CD4-positive, alpha-beta T cell (primary cell): ENCODE data around the gene ARID1B. TPM values are rescaled to one million over a fixed set of nuclear protein-coding genes. Genes with fewer than 3 reads are reported as not detected.

Source experiments
- ATAC-seq: fragments of 200-7000 bp; cut with Tn5 transposase; one replicate; pipeline ENCODE4 v1.10.0; 2022; ENCODE audit warnings: mild to moderate bottlenecking; ENCODE audit not compliant: poor library complexity
- CTCF ChIA-PET: fragments of 350-600 bp; sonication (Branson Sonifier 250); formaldehyde crosslinking; loops from one replicate; lab custom pipeline; 2021; ENCODE audit warnings: antibody characterized with exemption, inconsistent platforms; lab: Charles Lee
- POLR2A ChIA-PET: fragments of 350-600 bp; sonication (Branson Sonifier 250); formaldehyde crosslinking; loops from one replicate; lab custom pipeline; 2021; ENCODE audit warnings: antibody characterized with exemption, inconsistent platforms; lab: Charles Lee
- DNase-seq, 14 experiments: peaks; one replicate each; pipeline ENCODE4 v3.0.0-alpha.2; 2013 to 2020; ENCODE audit warnings: mixed read lengths in 2 of 14
- H3K27ac ChIP-seq, 2 donors: one replicate each; pipeline versions ENCODE4 v1.5.1 to v1.7.0; 2013; ENCODE audit warnings: low read length in 2 of 2, low read depth in 1 of 2, mild to moderate bottlenecking in 1 of 2
- H3K27me3 ChIP-seq, 2 experiments: 1 replicate in 1 of 2; 2 replicates in 1 of 2; pipeline versions ENCODE4 v1.6.1 to v1.7.0; 2013; ENCODE audit warnings: low read length in 2 of 2, control low read depth in 1 of 2, mild to moderate bottlenecking in 1 of 2, moderate library complexity in 1 of 2; ENCODE audit not compliant: insufficient read depth in 2 of 2, control insufficient read depth in 1 of 2
- H3K36me3 ChIP-seq: one replicate; pipeline ENCODE4 v1.6.1; 2013; ENCODE audit warnings: low read length, control low read depth; ENCODE audit not compliant: insufficient read depth
- H3K4me1 ChIP-seq: one replicate; pipeline ENCODE4 v1.6.1; 2013; ENCODE audit warnings: low read length, control low read depth; ENCODE audit not compliant: insufficient read depth
- H3K4me3 ChIP-seq: one replicate; pipeline ENCODE4 v1.5.1; 2013; ENCODE audit warnings: mild to moderate bottlenecking, low read length, moderate library complexity
- H3K9me3 ChIP-seq, 2 experiments: 1 replicate in 1 of 2; 2 replicates in 1 of 2; pipeline versions ENCODE4 v1.6.1 to v1.7.0; 2013; ENCODE audit warnings: low read length in 2 of 2, mild to moderate bottlenecking in 2 of 2, control low read depth in 1 of 2, moderate library complexity in 1 of 2; ENCODE audit not compliant: control insufficient read depth in 1 of 2, insufficient read depth in 1 of 2
- H3K27ac Mint-ChIP-seq: one replicate; pipeline ENCODE4 v1.8.0; 2020; ENCODE audit warnings: mixed read lengths
- H3K27me3 Mint-ChIP-seq: one replicate; pipeline ENCODE4 v1.8.0; 2021; ENCODE audit warnings: mixed read lengths
- H3K36me3 Mint-ChIP-seq: one replicate; pipeline ENCODE4 v1.8.0; 2021; ENCODE audit warnings: low read depth, mixed read lengths
- H3K4me1 Mint-ChIP-seq: one replicate; pipeline ENCODE4 v1.8.0; 2021; ENCODE audit warnings: low read depth, mixed read lengths
- H3K4me3 Mint-ChIP-seq: one replicate; pipeline ENCODE4 v1.8.0; 2020; ENCODE audit warnings: mild to moderate bottlenecking, mixed read lengths
- H3K9me3 Mint-ChIP-seq: one replicate; pipeline ENCODE4 v1.8.0; 2020; ENCODE audit warnings: mixed read lengths
- intact Hi-C, 2 experiments: fragments of 100-400 bp; cut with DNase I in 1 of 2; cut with micrococcal nuclease in 1 of 2; formaldehyde crosslinking; loops; one replicate each; pipeline versions ENCODE4 v1.15.1 to v1.9.0; 2023 to 2025; cut with DNase I, micrococcal nuclease
- total RNA-seq, 174 experiments: library from RNA in 2 of 174; stranded (reverse) in 2 of 174; gene quantifications; one replicate each; pipeline ENCODE4 v1.2.3 and lab custom pipeline; 2021 to 2026
- TF ChIP-seq, protein P1 (sequence below): fragments of 200-600 bp; IDR thresholded peaks from one replicate; pipeline ENCODE4 v1.8.0; 2022; ENCODE audit warnings: antibody characterized with exemption, mild to moderate bottlenecking

ARID1B gene
- total RNA-seq, 2 experiments from 2014 or later: 120 to 125 TPM

GRCh38 chr6:156899071-156899470 lies 121.9 kb downstream of the ARID1B start:
- Mint-ChIP-seq H3K36me3 (peaks cover 26% of the 10 kb centered on the region), H3K9me3 (no peaks in the 10 kb centered on the region), H3K4me1 (peaks cover 81% of the 10 kb centered on the region), H3K4me3 (no peak overlapping the region), H3K27ac (no peak overlapping the region), H3K27me3 (no peaks in the 10 kb centered on the region)
- ChIA-PET CTCF (no interaction called here), POLR2A (no interaction called here)
- peaks cover 34% of the 10 kb centered on the region for H3K4me1 ChIP-seq
- ATAC-seq (no peak), DNase-seq (no peak)
- no peaks in the 10 kb centered on the region for H3K27me3 ChIP-seq
- intact Hi-C loops: no loop called here
- H3K9me3 ChIP-seq: no peaks in the 10 kb centered on the region
- no peak overlapping the region for H3K27ac ChIP-seq
- TF ChIP-seq, protein P1, sequence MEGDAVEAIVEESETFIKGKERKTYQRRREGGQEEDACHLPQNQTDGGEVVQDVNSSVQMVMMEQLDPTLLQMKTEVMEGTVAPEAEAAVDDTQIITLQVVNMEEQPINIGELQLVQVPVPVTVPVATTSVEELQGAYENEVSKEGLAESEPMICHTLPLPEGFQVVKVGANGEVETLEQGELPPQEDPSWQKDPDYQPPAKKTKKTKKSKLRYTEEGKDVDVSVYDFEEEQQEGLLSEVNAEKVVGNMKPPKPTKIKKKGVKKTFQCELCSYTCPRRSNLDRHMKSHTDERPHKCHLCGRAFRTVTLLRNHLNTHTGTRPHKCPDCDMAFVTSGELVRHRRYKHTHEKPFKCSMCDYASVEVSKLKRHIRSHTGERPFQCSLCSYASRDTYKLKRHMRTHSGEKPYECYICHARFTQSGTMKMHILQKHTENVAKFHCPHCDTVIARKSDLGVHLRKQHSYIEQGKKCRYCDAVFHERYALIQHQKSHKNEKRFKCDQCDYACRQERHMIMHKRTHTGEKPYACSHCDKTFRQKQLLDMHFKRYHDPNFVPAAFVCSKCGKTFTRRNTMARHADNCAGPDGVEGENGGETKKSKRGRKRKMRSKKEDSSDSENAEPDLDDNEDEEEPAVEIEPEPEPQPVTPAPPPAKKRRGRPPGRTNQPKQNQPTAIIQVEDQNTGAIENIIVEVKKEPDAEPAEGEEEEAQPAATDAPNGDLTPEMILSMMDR: no peak
- H3K36me3 ChIP-seq: peaks cover 5% of the 10 kb centered on the region
- no peak overlapping the region for H3K4me3 ChIP-seq

DNA sequence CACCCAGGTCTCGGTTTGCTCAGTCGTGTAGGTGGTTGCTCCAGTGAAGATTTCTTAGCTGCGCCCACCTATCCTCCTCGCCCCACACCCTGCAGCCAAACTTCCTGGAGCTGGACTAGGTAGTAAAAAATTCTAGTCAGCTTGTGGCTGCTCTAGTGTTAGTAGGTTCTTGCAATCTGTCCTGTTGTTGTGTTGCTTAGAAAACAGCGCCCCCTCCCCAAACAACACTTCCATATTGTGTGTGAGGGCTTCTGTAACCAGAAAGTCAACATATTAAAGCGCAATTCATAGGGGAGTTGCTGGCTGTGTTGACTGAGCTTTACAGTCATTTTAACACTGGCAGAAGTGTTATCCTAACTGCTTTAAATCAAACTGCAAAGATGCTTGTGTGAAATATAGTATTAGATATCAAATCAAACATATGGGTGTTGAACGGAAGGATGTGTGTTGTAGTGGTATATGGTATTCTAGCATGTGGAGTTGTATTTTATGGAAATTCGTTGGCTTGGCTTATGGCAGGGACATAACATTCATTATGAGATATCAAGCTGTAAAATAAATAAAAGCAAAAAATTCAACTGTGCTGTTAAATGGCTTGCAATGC lies 122.5 kb downstream of the ARID1B start:
- Mint-ChIP-seq H3K36me3 (peaks cover 29% of the 10 kb centered on the region), H3K27ac (no peak overlapping the region), H3K4me3 (no peak overlapping the region), H3K4me1 (peaks cover 78% of the 10 kb centered on the region), H3K9me3 (no peaks in the 10 kb centered on the region), H3K27me3 (no peaks in the 10 kb centered on the region)
- Histone ChIP-seq H3K36me3 (peaks cover 5% of the 10 kb centered on the region), H3K9me3 (no peaks in the 10 kb centered on the region), H3K27ac (no peak overlapping the region), H3K4me1 (peaks cover 34% of the 10 kb centered on the region), H3K27me3 (no peaks in the 10 kb centered on the region), H3K4me3 (no peak overlapping the region)
- intact Hi-C loops: no loop called here
- no peak for ATAC-seq
- TF ChIP-seq, protein P1: no peak
- ChIA-PET POLR2A (no interaction called here), CTCF (no interaction called here)
- DNase-seq: no peak

DNA sequence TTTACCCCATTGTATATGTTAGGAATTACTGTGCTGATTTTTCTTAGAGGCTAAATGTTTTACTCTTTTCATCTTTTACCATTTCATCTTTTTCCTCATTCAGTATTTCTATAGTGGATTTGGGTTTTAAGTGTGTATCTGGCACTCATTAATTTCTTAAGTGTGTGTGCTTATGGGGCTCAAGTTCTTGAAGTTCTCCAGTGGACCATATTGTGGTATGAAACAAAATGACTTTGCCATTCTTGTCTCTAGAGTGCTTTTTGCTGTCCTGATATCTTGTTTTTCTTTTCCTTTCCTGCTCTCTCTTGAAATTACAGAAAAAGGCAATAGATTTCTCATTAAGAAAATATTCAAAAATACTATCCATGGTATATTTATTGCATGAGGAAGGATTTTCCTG lies 123.1 kb downstream of the ARID1B start:
- ATAC-seq: no peak
- Mint-ChIP-seq H3K4me1 (peaks cover 72% of the 10 kb centered on the region), H3K27me3 (no peaks in the 10 kb centered on the region), H3K36me3 (peaks cover 29% of the 10 kb centered on the region), H3K9me3 (no peaks in the 10 kb centered on the region), H3K4me3 (no peak overlapping the region), H3K27ac (peak overlapping the region; percentile 12)
- no peak for DNase-seq
- Histone ChIP-seq H3K4me1 (peaks cover 31% of the 10 kb centered on the region), H3K27me3 (no peaks in the 10 kb centered on the region), H3K4me3 (no peak overlapping the region), H3K9me3 (no peaks in the 10 kb centered on the region), H3K27ac (no peak overlapping the region), H3K36me3 (peaks cover 5% of the 10 kb centered on the region)
- intact Hi-C loops: no loop called here
- TF ChIP-seq, protein P1: no peak
- ChIA-PET POLR2A (no interaction called here), CTCF (no interaction called here)
